ENCODE data around the gene C19orf25. TPM values are rescaled to one million over a fixed set of nuclear protein-coding genes. Genes with fewer than 3 reads are reported as not detected.

Gene C19orf25
- total and polyA plus RNA-seq, 9 of the 15 experiments (the other 6 are each of a cell fraction or from before 2014, with no cell fraction given): 0.79 to 96.0 (median 36.1) TPM

- TF ChIP-seq, protein P1, sequence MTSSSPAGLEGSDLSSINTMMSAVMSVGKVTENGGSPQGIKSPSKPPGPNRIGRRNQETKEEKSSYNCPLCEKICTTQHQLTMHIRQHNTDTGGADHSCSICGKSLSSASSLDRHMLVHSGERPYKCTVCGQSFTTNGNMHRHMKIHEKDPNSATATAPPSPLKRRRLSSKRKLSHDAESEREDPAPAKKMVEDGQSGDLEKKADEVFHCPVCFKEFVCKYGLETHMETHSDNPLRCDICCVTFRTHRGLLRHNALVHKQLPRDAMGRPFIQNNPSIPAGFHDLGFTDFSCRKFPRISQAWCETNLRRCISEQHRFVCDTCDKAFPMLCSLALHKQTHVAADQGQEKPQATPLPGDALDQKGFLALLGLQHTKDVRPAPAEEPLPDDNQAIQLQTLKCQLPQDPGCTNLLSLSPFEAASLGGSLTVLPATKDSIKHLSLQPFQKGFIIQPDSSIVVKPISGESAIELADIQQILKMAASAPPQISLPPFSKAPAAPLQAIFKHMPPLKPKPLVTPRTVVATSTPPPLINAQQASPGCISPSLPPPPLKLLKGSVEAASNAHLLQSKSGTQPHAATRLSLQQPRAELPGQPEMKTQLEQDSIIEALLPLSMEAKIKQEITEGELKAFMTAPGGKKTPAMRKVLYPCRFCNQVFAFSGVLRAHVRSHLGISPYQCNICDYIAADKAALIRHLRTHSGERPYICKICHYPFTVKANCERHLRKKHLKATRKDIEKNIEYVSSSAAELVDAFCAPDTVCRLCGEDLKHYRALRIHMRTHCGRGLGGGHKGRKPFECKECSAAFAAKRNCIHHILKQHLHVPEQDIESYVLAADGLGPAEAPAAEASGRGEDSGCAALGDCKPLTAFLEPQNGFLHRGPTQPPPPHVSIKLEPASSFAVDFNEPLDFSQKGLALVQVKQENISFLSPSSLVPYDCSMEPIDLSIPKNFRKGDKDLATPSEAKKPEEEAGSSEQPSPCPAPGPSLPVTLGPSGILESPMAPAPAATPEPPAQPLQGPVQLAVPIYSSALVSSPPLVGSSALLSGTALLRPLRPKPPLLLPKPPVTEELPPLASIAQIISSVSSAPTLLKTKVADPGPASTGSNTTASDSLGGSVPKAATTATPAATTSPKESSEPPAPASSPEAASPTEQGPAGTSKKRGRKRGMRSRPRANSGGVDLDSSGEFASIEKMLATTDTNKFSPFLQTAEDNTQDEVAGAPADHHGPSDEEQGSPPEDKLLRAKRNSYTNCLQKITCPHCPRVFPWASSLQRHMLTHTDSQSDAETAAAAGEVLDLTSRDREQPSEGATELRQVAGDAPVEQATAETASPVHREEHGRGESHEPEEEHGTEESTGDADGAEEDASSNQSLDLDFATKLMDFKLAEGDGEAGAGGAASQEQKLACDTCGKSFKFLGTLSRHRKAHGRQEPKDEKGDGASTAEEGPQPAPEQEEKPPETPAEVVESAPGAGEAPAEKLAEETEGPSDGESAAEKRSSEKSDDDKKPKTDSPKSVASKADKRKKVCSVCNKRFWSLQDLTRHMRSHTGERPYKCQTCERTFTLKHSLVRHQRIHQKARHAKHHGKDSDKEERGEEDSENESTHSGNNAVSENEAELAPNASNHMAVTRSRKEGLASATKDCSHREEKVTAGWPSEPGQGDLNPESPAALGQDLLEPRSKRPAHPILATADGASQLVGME (CRISPR knock-in tag; IDR thresholded peaks at IDR 0.05): peak; percentile 98
- no peak for TF ChIP-seq MYNN (IDR thresholded peaks at IDR 0.05)
- no peak for TF ChIP-seq MYNN (CRISPR knock-in tag; IDR thresholded peaks at IDR 0.05)
- no peak for TF ChIP-seq ZBTB11 (CRISPR knock-in tag; IDR thresholded peaks at IDR 0.05)
- TF ChIP-seq NFYB (IDR thresholded peaks at IDR 0.05; ENCODE audit: extremely low read depth, insufficient read length): peak; percentile 83
- TF ChIP-seq TAF7 (tag; IDR thresholded peaks at IDR 0.05): no peak
- TF ChIP-seq NCOA2 (IDR thresholded peaks at IDR 0.05; ENCODE audit: partially characterized antibody in 2 of 2): no peak
- TF ChIP-seq SOX6 (IDR thresholded peaks at IDR 0.05): no peak
- no peak for TF ChIP-seq FOXK1 (CRISPR knock-in tag; IDR thresholded peaks at IDR 0.05; ENCODE audit: borderline replicate concordance)
- no peak for TF ChIP-seq HDGF (IDR thresholded peaks at IDR 0.05)
- TF ChIP-seq FOXM1 (IDR thresholded peaks at IDR 0.05; ENCODE audit: low read depth): no peak
- 0 out of 2 replicates have a peak, but pooled peaks have one; percentile 7 for TF ChIP-seq FOXM1 (CRISPR knock-in tag; IDR thresholded peaks at IDR 0.05; ENCODE audit: low read depth)
- no peak for TF ChIP-seq IRF2 (CRISPR knock-in tag; IDR thresholded peaks at IDR 0.05)
- TF ChIP-seq NRF1 (conservative IDR thresholded peaks at IDR 0.05 in 1 of 2, IDR thresholded peaks at IDR 0.05 in 1 of 2): no peak
- no peak for TF ChIP-seq KDM4B (IDR thresholded peaks at IDR 0.05; ENCODE audit: borderline replicate concordance in 2 of 2, low read depth in 1 of 2)
- TF ChIP-seq PRMT5 (CRISPR knock-in tag; IDR thresholded peaks at IDR 0.05): no peak
- no peak for TF ChIP-seq TBP (optimal IDR thresholded peaks at IDR 0.05; ENCODE audit: low read depth, low read length)
- no peak for TF ChIP-seq FOXJ2 (tag; IDR thresholded peaks at IDR 0.05)
- no peak for TF ChIP-seq RFX7 (CRISPR knock-in tag; IDR thresholded peaks at IDR 0.05)
Observed at GRCh38 chr19:1449467-1450442, 29.3 kb downstream of the C19orf25 start, which contains the start of gene APC2 (continued).

Measured in K562 (cell line).